Parathyroid adenoma (tissue), 2 donors: ENCODE results near the gene SH2D1B.

ENCODE experiments used
- H2AFZ ChIP-seq: fragments of 300-600 bp; sonication (generic); one replicate; pipeline ENCODE4 v1.7.0; 2017; ENCODE audit warnings: antibody characterized with exemption, mild to moderate bottlenecking
- H3K27ac ChIP-seq: fragments of 300-600 bp; sonication (generic); one replicate; pipeline ENCODE4 v1.7.0; 2017
- H3K27me3 ChIP-seq: fragments of 300-600 bp; sonication (generic); one replicate; pipeline ENCODE4 v1.7.0; 2017; ENCODE audit warnings: low read length; ENCODE audit not compliant: control insufficient read depth, insufficient read depth
- H3K36me3 ChIP-seq: fragments of 300-600 bp; sonication (generic); one replicate; pipeline ENCODE4 v1.7.0; 2017; ENCODE audit warnings: low read length; ENCODE audit not compliant: control insufficient read depth, insufficient read depth
- H3K4me1 ChIP-seq: fragments of 300-600 bp; sonication (generic); one replicate; pipeline ENCODE4 v1.7.0; 2017; ENCODE audit warnings: control low read depth
- H3K4me2 ChIP-seq: fragments of 300-600 bp; sonication (generic); one replicate; pipeline ENCODE4 v1.7.0; 2017; ENCODE audit warnings: low read length
- H3K4me3 ChIP-seq: fragments of 300-600 bp; sonication (generic); one replicate; pipeline ENCODE4 v1.7.0; 2017; ENCODE audit warnings: low read depth, low read length
- H3K79me2 ChIP-seq: fragments of 300-600 bp; sonication (generic); one replicate; pipeline ENCODE4 v1.7.0; 2017; ENCODE audit warnings: control low read depth
- H3K9ac ChIP-seq: fragments of 300-600 bp; sonication (generic); one replicate; pipeline ENCODE4 v1.7.0; 2017; ENCODE audit warnings: mild to moderate bottlenecking
- H3K9me3 ChIP-seq: fragments of 300-600 bp; sonication (generic); one replicate; pipeline ENCODE4 v1.7.0; 2017; ENCODE audit warnings: low read length; ENCODE audit not compliant: control insufficient read depth
- TF ChIP-seq, protein P1 (sequence below): fragments of 300-600 bp; sonication (generic); IDR thresholded peaks from one replicate; pipeline ENCODE4 v1.7.0; 2017; ENCODE audit warnings: antibody characterized with exemption, mild to moderate bottlenecking
- donor health status: primary hyperparathyroidism.

SH2D1B gene

DNA sequence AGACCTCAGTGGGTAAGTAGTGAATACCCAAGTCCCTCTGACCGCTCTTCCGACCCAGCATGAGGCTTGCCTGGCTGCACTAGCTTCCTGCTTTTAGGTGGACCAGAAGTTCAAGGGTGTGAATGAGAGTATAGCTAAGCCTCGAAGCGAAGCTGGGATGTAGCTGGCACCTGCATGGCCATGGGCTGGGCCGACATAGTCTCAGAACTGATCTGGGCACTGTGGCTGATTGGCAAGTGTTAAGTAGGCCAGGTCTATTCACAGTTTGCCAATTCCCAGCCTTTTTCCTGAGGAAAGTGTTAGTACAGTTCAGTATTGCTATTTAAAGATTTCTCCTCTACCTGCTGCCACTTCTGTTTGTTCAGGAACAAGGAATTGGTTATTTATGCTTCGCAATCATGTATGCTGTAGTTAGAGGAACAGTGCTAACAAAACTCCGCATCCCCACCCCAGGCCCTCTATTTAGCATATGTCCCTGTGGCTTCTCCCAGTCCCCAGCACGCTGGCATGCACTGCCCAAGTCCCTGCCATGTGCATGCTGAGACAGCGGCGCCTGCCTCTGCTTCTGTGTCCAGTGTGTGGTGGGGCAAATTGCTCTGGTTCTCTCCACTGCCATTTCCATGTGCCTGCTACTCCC is 51.6 kb downstream of the SH2D1B start:
- Histone ChIP-seq H3K79me2 (no peaks in the 10 kb centered on the region), H3K4me3 (no peak overlapping the region), H3K4me1 (no peaks in the 10 kb centered on the region)

GRCh38 chr1:162359523-162360236 is 52.3 kb downstream of the SH2D1B start:
- Histone ChIP-seq H3K79me2 (no peaks in the 10 kb centered on the region), H3K4me2 (no peak overlapping the region), H3K27ac (no peak overlapping the region), H3K4me3 (no peak overlapping the region), H3K9ac (no peak overlapping the region), H3K36me3 (no peaks in the 10 kb centered on the region), H3K4me1 (no peaks in the 10 kb centered on the region), H3K9me3 (no peaks in the 10 kb centered on the region), H2AFZ (no peak overlapping the region), H3K27me3 (no peaks in the 10 kb centered on the region)
- TF ChIP-seq, protein P1, sequence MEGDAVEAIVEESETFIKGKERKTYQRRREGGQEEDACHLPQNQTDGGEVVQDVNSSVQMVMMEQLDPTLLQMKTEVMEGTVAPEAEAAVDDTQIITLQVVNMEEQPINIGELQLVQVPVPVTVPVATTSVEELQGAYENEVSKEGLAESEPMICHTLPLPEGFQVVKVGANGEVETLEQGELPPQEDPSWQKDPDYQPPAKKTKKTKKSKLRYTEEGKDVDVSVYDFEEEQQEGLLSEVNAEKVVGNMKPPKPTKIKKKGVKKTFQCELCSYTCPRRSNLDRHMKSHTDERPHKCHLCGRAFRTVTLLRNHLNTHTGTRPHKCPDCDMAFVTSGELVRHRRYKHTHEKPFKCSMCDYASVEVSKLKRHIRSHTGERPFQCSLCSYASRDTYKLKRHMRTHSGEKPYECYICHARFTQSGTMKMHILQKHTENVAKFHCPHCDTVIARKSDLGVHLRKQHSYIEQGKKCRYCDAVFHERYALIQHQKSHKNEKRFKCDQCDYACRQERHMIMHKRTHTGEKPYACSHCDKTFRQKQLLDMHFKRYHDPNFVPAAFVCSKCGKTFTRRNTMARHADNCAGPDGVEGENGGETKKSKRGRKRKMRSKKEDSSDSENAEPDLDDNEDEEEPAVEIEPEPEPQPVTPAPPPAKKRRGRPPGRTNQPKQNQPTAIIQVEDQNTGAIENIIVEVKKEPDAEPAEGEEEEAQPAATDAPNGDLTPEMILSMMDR = no peak

More for the DNA sequence above, 51.6 kb downstream of the SH2D1B start:
- Histone ChIP-seq H3K9me3 (no peaks in the 10 kb centered on the region), H3K4me2 (no peak overlapping the region), H3K27ac (no peak overlapping the region), H2AFZ (no peak overlapping the region), H3K36me3 (no peaks in the 10 kb centered on the region), H3K9ac (no peak overlapping the region), H3K27me3 (no peaks in the 10 kb centered on the region)
- TF ChIP-seq, protein P1 = no peak

DNA sequence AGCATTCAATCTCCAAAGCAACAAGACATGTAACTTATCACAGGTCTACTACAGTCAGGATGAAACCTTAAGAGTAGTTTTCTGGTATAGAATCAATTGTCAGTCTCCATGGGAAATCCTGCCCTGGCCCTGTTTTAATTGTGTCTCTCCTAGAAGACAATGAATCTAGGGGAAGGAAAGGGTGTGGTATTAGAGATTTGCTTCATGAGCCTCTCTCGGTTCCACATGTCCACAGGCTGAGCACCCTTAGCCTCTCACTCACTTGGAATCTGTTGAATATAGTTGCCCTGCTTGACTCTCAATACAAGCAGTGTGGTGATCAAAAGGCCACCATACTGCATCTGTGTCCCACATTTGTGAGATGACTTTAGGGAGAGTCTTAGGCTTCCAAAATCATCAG is 53.0 kb downstream of the SH2D1B start:
- Histone ChIP-seq H3K79me2 (no peaks in the 10 kb centered on the region), H2AFZ (no peak overlapping the region), H3K36me3 (no peaks in the 10 kb centered on the region), H3K9ac (no peak overlapping the region), H3K4me2 (no peak overlapping the region), H3K27ac (no peak overlapping the region), H3K4me1 (no peaks in the 10 kb centered on the region), H3K4me3 (no peak overlapping the region), H3K27me3 (no peaks in the 10 kb centered on the region), H3K9me3 (no peaks in the 10 kb centered on the region)
- TF ChIP-seq, protein P1 = no peak

- H3K79me2 ChIP-seq = no peaks in the 10 kb centered on the region
- H3K9me3 ChIP-seq = no peaks in the 10 kb centered on the region
- H3K36me3 ChIP-seq = no peaks in the 10 kb centered on the region
- TF ChIP-seq, protein P1 = no peak
- H3K4me3 ChIP-seq = no peak overlapping the region
- H3K27me3 ChIP-seq = no peaks in the 10 kb centered on the region
- H3K27ac ChIP-seq = no peak overlapping the region
- no peak overlapping the region for H2AFZ ChIP-seq
- H3K4me2 ChIP-seq = no peak overlapping the region
- H3K4me1 ChIP-seq = no peaks in the 10 kb centered on the region
- no peak overlapping the region for H3K9ac ChIP-seq
Observed at GRCh38 chr1:162357681-162358266, 54.2 kb downstream of the SH2D1B start.
